22Rv1 (cell line): ENCODE data around the gene GPAM.

ENCODE experiments used
- ZFX ChIP-seq: fragments of 450-650 bp; IDR thresholded peaks from 2 replicates; pipeline ENCODE4 v1.6.1; 2017; ENCODE audit warnings: antibody characterized with exemption, borderline replicate concordance
- TF ChIP-seq, protein P1 (sequence below): fragments of 450-650 bp; IDR thresholded peaks from 2 replicates; pipeline ENCODE4 v1.5.1; 2017; ENCODE audit warnings: mild to moderate bottlenecking

DNA sequence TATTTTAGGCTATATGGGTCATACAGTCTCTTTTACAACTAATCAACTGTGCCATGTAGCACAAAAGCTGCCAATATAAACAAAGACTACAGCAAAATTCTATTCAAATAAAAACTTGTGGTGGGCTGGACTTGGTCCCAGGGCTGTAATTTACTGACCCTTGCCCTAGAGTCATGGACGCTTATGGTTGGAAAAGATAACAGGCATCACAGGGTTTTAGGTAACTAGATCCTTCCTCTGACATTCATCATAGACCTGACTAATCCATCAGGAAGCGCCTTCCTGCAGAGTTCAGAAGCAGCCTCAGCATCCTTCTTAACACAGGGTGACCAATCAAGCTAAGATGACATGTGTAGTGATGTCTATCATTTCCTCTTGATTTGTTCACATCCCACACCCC is 40.2 kb upstream of the GPAM start:
- TF ChIP-seq, protein P1, sequence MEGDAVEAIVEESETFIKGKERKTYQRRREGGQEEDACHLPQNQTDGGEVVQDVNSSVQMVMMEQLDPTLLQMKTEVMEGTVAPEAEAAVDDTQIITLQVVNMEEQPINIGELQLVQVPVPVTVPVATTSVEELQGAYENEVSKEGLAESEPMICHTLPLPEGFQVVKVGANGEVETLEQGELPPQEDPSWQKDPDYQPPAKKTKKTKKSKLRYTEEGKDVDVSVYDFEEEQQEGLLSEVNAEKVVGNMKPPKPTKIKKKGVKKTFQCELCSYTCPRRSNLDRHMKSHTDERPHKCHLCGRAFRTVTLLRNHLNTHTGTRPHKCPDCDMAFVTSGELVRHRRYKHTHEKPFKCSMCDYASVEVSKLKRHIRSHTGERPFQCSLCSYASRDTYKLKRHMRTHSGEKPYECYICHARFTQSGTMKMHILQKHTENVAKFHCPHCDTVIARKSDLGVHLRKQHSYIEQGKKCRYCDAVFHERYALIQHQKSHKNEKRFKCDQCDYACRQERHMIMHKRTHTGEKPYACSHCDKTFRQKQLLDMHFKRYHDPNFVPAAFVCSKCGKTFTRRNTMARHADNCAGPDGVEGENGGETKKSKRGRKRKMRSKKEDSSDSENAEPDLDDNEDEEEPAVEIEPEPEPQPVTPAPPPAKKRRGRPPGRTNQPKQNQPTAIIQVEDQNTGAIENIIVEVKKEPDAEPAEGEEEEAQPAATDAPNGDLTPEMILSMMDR, result no peak
- no peak for TF ChIP-seq ZFX
